Spleen (tissue), 11 donors: Measurements from ENCODE around the gene ADGRV1. TPM values are rescaled to one million over a fixed set of nuclear protein-coding genes. Genes with fewer than 3 reads are reported as not detected.

ENCODE experiments used
- DNase-seq: peaks from one replicate; pipeline ENCODE4 v3.0.0-alpha.2; 2020
- H3K27ac ChIP-seq, 8 donors: fragments of 200-600 bp; sonication (generic) in 7 of 8; 1 replicate in 4 of 8; 2 replicates in 4 of 8; pipeline versions ENCODE4 v1.5.0 to v1.8.0; 2016 to 2021; ENCODE audit warnings: inconsistent platforms in 4 of 8, mild to moderate bottlenecking in 4 of 8, moderate library complexity in 1 of 8
- H3K27me3 ChIP-seq, 7 donors: fragments of 200-600 bp; sonication (generic) in 6 of 7; replicated peaks in 1 of 7; 1 replicate in 4 of 7; 2 replicates in 3 of 7; pipeline versions ENCODE4 v1.5.0 to v1.8.0; 2016 to 2021; ENCODE audit warnings: inconsistent platforms in 3 of 7, mild to moderate bottlenecking in 1 of 7
- H3K36me3 ChIP-seq, 6 donors: fragments of 200-600 bp; sonication (generic) in 5 of 6; 1 replicate in 4 of 6; 2 replicates in 2 of 6; pipeline versions ENCODE4 v1.5.0 to v1.8.0; 2016 to 2021; ENCODE audit warnings: inconsistent platforms in 2 of 6
- H3K4me1 ChIP-seq, 6 donors: fragments of 200-600 bp; sonication (generic) in 5 of 6; 1 replicate in 3 of 6; 2 replicates in 3 of 6; pipeline versions ENCODE4 v1.5.0 to v1.8.0; 2016 to 2021; ENCODE audit warnings: inconsistent platforms in 3 of 6
- H3K4me3 ChIP-seq, 8 donors: fragments of 200-600 bp; sonication (generic) in 7 of 8; 1 replicate in 4 of 8; 2 replicates in 4 of 8; pipeline versions ENCODE4 v1.5.0 to v1.8.0; 2016 to 2021; ENCODE audit warnings: inconsistent platforms in 4 of 8, mild to moderate bottlenecking in 4 of 8, moderate library complexity in 2 of 8
- H3K9me3 ChIP-seq, 8 donors: fragments of 200-600 bp; sonication (generic) in 7 of 8; 1 replicate in 4 of 8; 2 replicates in 4 of 8; pipeline versions ENCODE4 v1.5.0 to v1.8.0; 2016 to 2021; ENCODE audit warnings: inconsistent platforms in 4 of 8
- POLR2A ChIP-seq, 3 donors: fragments of 450-650 bp; IDR thresholded peaks; one replicate each; pipeline ENCODE4 v1.5.1; 2017; ENCODE audit warnings: antibody characterized with exemption in 3 of 3, mild to moderate bottlenecking in 1 of 3
- POLR2AphosphoS5 ChIP-seq, 3 donors: sonication (generic); formaldehyde crosslinking; IDR thresholded peaks; one replicate each; pipeline ENCODE4 v1.5.1; 2017; ENCODE audit warnings: antibody characterized with exemption in 3 of 3
- WGBS, 5 donors: extraction: QIAGEN DNeasy Blood & Tissue Kit in 3 of 5; methylation state at CpG; one replicate each; pipeline versions ENCODE4 v1.1.5 to v1.1.7; 2013 to 2018; 5-methylcytosine and 5-hydroxymethylcytosine counted together
- intact Hi-C: fragments of 100-400 bp; cut with DNase I; formaldehyde crosslinking; loops from one replicate; pipeline ENCODE4 v1.15.0; 2023; ENCODE audit warnings: low total_unique reads
- polyA plus RNA-seq, 3 donors: library from polyadenylated mRNA; stranded (reverse); fragments of 200-250 nt; gene quantifications; one replicate each; pipeline ENCODE4 v1.2.1, GENCODE V29; 2013
- total RNA-seq, 7 donors: library from RNA; depleted of rRNA in 3 of 7; stranded (reverse); fragments of >200 nt in 3 of 7; fragmentation: NEBNext Ultra II Directional in 4 of 7; extraction: Animal tissue kit (Norgen Biotek cat#: 25700) in 4 of 7; gene quantifications; one replicate each; pipeline versions ENCODE4 v1.1.0 to v1.2.1, GENCODE V29; 2016 to 2021
- TF ChIP-seq, protein P1 (sequence below), 11 experiments: fragments of 200-600 bp in 7 of 11; fragments of 450-650 bp in 4 of 11; sonication (generic) in 4 of 11; IDR thresholded peaks in 8 of 11; conservative IDR thresholded peaks in 3 of 11; 1 replicate in 7 of 11; 2 replicates in 4 of 11; pipeline versions ENCODE4 v1.4.0 to v1.8.0; 2016 to 2021; ENCODE audit warnings: antibody characterized with exemption in 11 of 11, inconsistent platforms in 4 of 11, mild to moderate bottlenecking in 1 of 11
- donor health status: healthy with polysubstance abuse.
- donor health status: DM: no; HTN: no; CAD: no; lungs with moderate emphysema.
- donor health status: DM: no; HTN: no; CAD: no.
- donor health status: Bipolar disorder and iron deficiency.
- donor health status: healthy.
- donor health status: DM: no; HTN: no; CAD: no.
- donor health status: DM: yes; HTN: yes; CAD: no.

ADGRV1 gene
- total and polyA plus RNA-seq, 10 donors = 0.08 to 0.69 (median 0.28) TPM; not detected in 3

GRCh38 chr5:90902170-90902569 lies 343.6 kb downstream of the ADGRV1 start:
- Histone ChIP-seq H3K27me3 (no peaks in the 10 kb centered on the region), H3K27ac (no peak overlapping the region), H3K4me1 (no peaks in the 10 kb centered on the region), H3K9me3 (no peaks in the 10 kb centered on the region), H3K4me3 (no peak overlapping the region), H3K36me3 (no peaks in the 10 kb centered on the region)
- intact Hi-C loops = no loop called here
- TF ChIP-seq POLR2A (IDR thresholded peaks at IDR 0.05) (no peak), POLR2AphosphoS5 (IDR thresholded peaks at IDR 0.05) (no peak)
- TF ChIP-seq, protein P1, sequence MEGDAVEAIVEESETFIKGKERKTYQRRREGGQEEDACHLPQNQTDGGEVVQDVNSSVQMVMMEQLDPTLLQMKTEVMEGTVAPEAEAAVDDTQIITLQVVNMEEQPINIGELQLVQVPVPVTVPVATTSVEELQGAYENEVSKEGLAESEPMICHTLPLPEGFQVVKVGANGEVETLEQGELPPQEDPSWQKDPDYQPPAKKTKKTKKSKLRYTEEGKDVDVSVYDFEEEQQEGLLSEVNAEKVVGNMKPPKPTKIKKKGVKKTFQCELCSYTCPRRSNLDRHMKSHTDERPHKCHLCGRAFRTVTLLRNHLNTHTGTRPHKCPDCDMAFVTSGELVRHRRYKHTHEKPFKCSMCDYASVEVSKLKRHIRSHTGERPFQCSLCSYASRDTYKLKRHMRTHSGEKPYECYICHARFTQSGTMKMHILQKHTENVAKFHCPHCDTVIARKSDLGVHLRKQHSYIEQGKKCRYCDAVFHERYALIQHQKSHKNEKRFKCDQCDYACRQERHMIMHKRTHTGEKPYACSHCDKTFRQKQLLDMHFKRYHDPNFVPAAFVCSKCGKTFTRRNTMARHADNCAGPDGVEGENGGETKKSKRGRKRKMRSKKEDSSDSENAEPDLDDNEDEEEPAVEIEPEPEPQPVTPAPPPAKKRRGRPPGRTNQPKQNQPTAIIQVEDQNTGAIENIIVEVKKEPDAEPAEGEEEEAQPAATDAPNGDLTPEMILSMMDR (IDR thresholded peaks at IDR 0.05 in 8 of 11, conservative IDR thresholded peaks at IDR 0.05 in 3 of 11) = no peak
- DNase-seq = no peak
- WGBS, 5 donors = 85 to 89% (median 88%) methylated on average over 4 of the region's 4 CpGs

DNA sequence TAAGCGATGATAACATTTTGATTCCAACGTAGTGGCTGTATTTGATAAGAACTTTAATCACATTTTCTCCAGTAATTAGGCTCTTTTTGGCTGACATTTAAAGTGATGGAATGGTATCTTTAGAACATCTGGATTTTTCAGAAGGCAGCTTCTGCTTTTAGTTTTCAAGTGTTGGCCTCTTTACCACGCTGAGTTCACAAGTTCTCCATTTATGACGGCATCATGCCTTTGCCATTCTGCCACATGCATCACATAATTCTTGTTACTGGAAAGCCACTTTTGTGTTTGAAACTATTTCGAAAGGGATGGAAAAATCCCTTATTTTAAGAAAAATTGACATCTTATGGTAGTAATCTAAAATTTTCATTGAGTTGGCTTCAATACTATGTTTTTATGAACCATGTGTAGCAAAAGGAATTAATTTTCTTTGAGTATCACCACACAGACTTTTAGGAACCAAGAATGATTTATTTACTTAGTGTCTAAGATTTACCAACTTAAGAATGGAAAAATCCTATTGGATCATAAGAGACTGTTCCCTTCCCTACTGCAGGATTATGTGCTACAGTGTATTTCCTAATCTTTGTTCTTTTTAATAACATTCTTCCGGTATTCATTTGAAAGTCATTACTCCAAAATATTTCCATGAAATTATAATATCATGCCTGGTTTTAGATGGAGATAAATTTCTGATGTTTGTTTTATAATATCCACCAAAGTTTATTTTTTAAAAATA lies 344.2 kb downstream of the ADGRV1 start:
- no peak overlapping the region for H3K4me3 ChIP-seq
- no peaks in the 10 kb centered on the region for H3K4me1 ChIP-seq
- DNase-seq = no peak
- no peak overlapping the region for H3K27ac ChIP-seq
- no peaks in the 10 kb centered on the region for H3K9me3 ChIP-seq
- intact Hi-C loops = no loop called here
- no peak for TF ChIP-seq POLR2A (IDR thresholded peaks at IDR 0.05)
- TF ChIP-seq, protein P1 (IDR thresholded peaks at IDR 0.05 in 8 of 11, conservative IDR thresholded peaks at IDR 0.05 in 3 of 11) = no peak
- TF ChIP-seq POLR2AphosphoS5 (IDR thresholded peaks at IDR 0.05) = no peak
- H3K27me3 ChIP-seq = no peaks in the 10 kb centered on the region
- H3K36me3 ChIP-seq = no peaks in the 10 kb centered on the region
- 66 to 75% (median 70%) methylated on average over 6 of the region's 6 CpGs for WGBS, 5 donors

- no peaks in the 10 kb centered on the region for H3K4me1 ChIP-seq
- peak overlapping the region; percentile 30 to 77 (median 68) for H3K27ac ChIP-seq
- 36 to 68% (median 57%) methylated on average over 3 of the region's 3 CpGs for WGBS, 5 donors
These were observed 350.5 kb downstream of the ADGRV1 start for GRCh38 chr5:90909101-90909503.

DNA sequence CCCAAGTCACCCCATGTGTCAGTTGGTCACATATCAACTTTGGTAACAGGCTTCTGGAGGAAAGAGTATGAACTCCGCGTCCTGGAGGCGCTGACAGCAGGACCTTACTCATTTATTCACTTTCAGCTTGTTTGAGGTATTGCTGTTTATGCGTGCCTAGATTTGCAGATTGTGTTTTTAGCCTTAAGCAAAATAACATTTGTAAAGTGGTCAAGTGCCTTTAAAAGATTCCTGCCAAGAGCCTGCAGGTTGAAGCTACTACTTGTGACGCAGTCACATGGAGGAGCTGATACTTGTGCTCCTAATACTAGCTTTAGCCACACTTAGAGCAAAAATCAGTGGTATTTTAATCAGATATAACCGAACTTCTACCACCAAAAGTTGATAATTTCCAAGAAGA lies 351.3 kb downstream of the ADGRV1 start:
- H3K27me3 ChIP-seq = no peaks in the 10 kb centered on the region
- no peaks in the 10 kb centered on the region for H3K4me1 ChIP-seq
- TF ChIP-seq POLR2A (IDR thresholded peaks at IDR 0.05) (no peak), POLR2AphosphoS5 (IDR thresholded peaks at IDR 0.05) (no peak)
- TF ChIP-seq, protein P1 (IDR thresholded peaks at IDR 0.05 in 8 of 11, conservative IDR thresholded peaks at IDR 0.05 in 3 of 11) = no peak
- DNase-seq = no peak
- no peaks in the 10 kb centered on the region for H3K36me3 ChIP-seq
- peak overlapping the region in 7 of 8 donors; percentile 30 to 77 (median 68) for H3K27ac ChIP-seq
- intact Hi-C loops = no loop called here
- 80 to 89% (median 88%) methylated on average over 6 of the region's 6 CpGs for WGBS, 5 donors
- no peak overlapping the region for H3K4me3 ChIP-seq
- no peaks in the 10 kb centered on the region for H3K9me3 ChIP-seq

More at GRCh38 chr5:90909101-90909503, 350.5 kb downstream of the ADGRV1 start:
- no peak for DNase-seq
- Histone ChIP-seq H3K4me3 (no peak overlapping the region), H3K27me3 (no peaks in the 10 kb centered on the region), H3K9me3 (no peaks in the 10 kb centered on the region), H3K36me3 (no peaks in the 10 kb centered on the region)
- intact Hi-C loops = no loop called here
- TF ChIP-seq POLR2A (IDR thresholded peaks at IDR 0.05) = no peak
- TF ChIP-seq, protein P1 (IDR thresholded peaks at IDR 0.05 in 8 of 11, conservative IDR thresholded peaks at IDR 0.05 in 3 of 11) = no peak
- TF ChIP-seq POLR2AphosphoS5 (IDR thresholded peaks at IDR 0.05) = peak in 1 of 3 donors; percentile 76
